Measurements from ENCODE around the gene TGM1.

- TF ChIP-seq CTCF (conservative IDR thresholded peaks at IDR 0.05; ENCODE audit: low read depth in 2 of 2) = no peak
- TF ChIP-seq EZH2 (IDR thresholded peaks at IDR 0.05; ENCODE audit: low read depth, unreplicated experiment) = no peak
- TF ChIP-seq POLR2AphosphoS5 (IDR thresholded peaks at IDR 0.05; ENCODE audit: low read depth) = no peak
- no peak for TF ChIP-seq JUNB (IDR thresholded peaks at IDR 0.05; ENCODE audit: unreplicated experiment)
- TF ChIP-seq REST (IDR thresholded peaks at IDR 0.05; ENCODE audit: unreplicated experiment) = no peak
- TF ChIP-seq EZH2phosphoT487 (IDR thresholded peaks at IDR 0.05; ENCODE audit: unreplicated experiment) = no peak
- no peak for TF ChIP-seq STAT1 (IDR thresholded peaks at IDR 0.05; ENCODE audit: unreplicated experiment)
- TF ChIP-seq ETS1 (IDR thresholded peaks at IDR 0.05) = no peak
- TF ChIP-seq CREB1 (CRISPR knock-in tag; IDR thresholded peaks at IDR 0.05; ENCODE audit: low read depth) = no peak
Observed at GRCh38 chr14:24272467-24272866, 9.5 kb upstream of the TGM1 start.
